Gastroesophageal sphincter (tissue), 3 donors: Measurements from ENCODE around the gene SCGB3A2.

Experiments used
- CTCF ChIP-seq, 4 experiments: fragments of 200-600 bp in 2 of 4; fragments of 450-650 bp in 2 of 4; sonication (generic) in 1 of 4; IDR thresholded peaks; one replicate each; pipeline ENCODE4 v1.5.1; 2017 to 2019; ENCODE audit warnings: antibody characterized with exemption in 4 of 4, mild to moderate bottlenecking in 2 of 4, moderate library complexity in 2 of 4
- EP300 ChIP-seq: sonication (generic); formaldehyde crosslinking; IDR thresholded peaks from one replicate; pipeline ENCODE4 v1.6.1; 2017; ENCODE audit warnings: antibody characterized with exemption, mild to moderate bottlenecking
- POLR2A ChIP-seq, 2 donors: fragments of 450-650 bp; IDR thresholded peaks; one replicate each; pipeline ENCODE4 v1.6.1; 2017; ENCODE audit warnings: antibody characterized with exemption in 2 of 2, mild to moderate bottlenecking in 2 of 2, moderate library complexity in 1 of 2
- POLR2AphosphoS5 ChIP-seq: sonication (generic); formaldehyde crosslinking; IDR thresholded peaks from one replicate; pipeline ENCODE4 v1.6.1; 2017; ENCODE audit warnings: antibody characterized with exemption

GRCh38 chr5:147869112-147869511 lies 9.4 kb upstream of the SCGB3A2 start:
- no peak for TF ChIP-seq CTCF (IDR thresholded peaks at IDR 0.05)
- no peak for TF ChIP-seq POLR2A (IDR thresholded peaks at IDR 0.05)
- TF ChIP-seq POLR2AphosphoS5, result no peak
- TF ChIP-seq EP300, result no peak
